GM21423 (cell line): ENCODE measurements around the gene MINDY4.

ENCODE experiments used
- ATAC-seq: cut with Tn5 transposase; IDR thresholded peaks from one replicate; pipeline ENCODE4 v1.9.1; 2021; ENCODE audit warnings: mild to moderate bottlenecking, moderate library complexity; ENCODE audit not compliant: unreplicated experiment

Gene MINDY4

DNA sequence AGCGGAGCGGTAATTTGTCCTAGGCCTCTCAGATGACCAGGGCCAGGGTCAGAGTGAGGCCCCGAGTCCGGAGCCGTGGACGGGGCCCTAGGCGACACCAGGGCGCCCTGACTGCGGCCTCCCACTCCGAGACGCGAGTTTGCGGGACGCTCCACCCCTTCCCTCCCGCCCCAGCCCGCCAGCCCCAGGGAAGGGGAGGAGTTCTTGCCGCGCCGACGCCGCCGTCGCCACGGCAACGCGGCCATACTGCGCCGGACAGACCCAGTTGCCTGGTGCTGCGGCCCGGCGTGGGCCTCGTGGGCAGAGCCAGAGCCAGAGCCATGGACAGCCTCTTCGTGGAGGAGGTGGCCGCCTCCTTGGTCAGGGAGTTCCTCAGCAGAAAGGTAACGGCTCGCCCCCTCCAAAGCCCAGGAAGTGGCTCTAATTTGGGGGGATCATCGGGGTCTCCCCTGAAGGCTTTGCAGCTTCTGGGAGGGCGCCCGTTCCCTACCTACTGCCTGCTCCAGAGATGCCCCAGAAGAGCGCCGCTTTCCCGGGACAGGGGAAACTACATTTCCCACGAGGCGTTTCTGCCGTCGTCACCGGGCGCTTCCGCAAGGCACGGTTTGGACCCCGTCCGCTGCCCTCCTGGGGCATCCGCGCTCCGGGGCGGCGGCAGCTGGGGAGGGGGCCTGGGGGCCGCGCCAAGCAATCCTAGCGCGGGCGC lies at the start of gene MINDY4:
MINDY4 (plus strand) TSS at position 244 of the 706 bp plus-strand sequence; CDS start at position 321, 77 bp downstream.
- peak; percentile 85 for ATAC-seq

- no peak for ATAC-seq
These were observed 49.0 kb upstream of the MINDY4 start for GRCh38 chr7:30722187-30722586.

- no peak for ATAC-seq
These were observed 48.5 kb upstream of the MINDY4 start for GRCh38 chr7:30722671-30723070.

GRCh38 chr7:30723776-30724175 lies 47.4 kb upstream of the MINDY4 start:
- no peak for ATAC-seq

GRCh38 chr7:30726296-30727006 lies 44.8 kb upstream of the MINDY4 start:
- ATAC-seq = no peak

DNA sequence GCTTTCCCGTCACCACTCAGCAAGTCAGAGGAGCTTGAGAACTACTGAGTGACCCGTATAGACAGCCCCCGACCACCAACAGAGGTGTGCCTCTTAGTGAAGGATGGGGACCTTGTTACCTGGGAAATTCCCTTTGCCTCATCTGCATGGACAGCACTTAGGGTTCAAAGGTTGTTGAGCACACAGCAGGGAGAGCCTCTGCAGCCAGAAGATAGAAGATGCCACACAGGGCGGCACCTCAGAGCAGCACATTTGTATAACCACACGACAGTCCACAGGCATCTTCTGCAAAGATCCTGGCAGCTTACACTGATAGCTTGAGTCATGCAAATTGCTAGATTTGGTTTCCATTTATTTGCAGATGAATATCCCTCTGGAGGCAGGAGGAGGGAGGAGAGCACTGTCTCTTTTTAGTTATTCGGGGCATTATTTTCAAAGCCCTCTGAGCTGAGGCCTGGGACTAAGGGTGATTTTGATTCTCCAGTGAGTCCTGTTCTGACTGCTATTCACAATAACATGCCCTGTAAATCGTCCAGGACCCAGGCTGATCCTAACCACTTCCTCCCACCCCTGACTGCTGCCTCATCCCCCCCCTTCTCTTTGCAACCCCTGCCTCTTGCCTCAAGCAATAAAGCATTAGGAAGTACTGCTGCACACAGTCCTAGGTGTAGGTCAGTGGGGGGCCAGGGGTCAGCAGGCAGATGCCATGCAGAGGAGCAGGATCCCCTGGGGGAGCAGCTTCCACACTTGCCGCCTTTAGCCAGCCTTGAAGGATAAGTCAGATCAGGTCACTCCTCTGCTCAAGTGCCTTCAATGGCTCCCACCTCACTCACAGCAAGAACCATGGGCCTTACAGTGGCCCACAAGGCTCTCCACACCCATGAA lies 43.9 kb upstream of the MINDY4 start:
- ATAC-seq = no peak

- no peak for ATAC-seq
These were observed 42.6 kb upstream of the MINDY4 start for GRCh38 chr7:30728591-30729100.

DNA sequence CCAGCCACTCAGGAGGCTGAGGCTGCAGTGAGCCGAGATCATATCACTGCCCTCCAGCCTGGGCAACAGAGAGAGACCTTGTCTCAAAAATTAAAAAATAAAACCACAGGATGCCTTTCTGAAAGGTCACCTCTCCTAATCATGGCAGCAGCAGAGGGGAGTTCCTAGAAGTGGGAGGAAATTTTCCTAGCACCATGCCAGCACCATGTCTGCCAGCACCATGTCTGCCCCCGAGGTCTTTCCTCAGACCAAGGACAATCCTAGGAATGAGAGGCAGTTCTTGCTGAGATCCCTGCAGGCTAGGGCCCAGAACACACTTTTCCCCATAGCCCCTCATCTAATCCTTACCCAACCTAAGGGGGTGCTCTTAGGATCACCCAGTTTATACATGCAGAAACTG lies 41.6 kb upstream of the MINDY4 start:
- ATAC-seq = no peak

GRCh38 chr7:30730097-30730496 lies 41.1 kb upstream of the MINDY4 start:
- ATAC-seq = no peak

DNA sequence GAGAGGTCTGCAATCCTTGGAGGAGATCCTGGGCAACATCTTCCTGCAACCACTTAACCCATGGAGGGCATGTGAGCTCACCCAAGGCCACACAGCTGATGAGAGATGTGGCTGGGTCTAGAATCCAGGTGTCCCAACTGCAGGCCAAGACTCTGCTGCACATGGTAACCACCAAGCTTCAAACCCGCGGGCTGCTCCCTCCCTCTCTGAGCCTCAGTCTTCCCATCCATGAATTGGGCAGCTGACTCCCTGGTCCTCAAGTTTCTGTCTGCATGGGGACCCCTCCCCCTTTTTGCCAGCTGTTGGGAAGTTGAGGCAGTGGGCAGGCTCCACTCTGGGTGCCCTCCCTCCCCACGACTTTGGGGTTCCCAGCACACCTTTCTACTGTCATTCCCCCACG lies 40.2 kb upstream of the MINDY4 start:
- ATAC-seq = no peak

- no peak for ATAC-seq
These were observed 39.6 kb upstream of the MINDY4 start for GRCh38 chr7:30731581-30731980.

- no peak for ATAC-seq
These were observed 38.6 kb upstream of the MINDY4 start for GRCh38 chr7:30732606-30733005.

DNA sequence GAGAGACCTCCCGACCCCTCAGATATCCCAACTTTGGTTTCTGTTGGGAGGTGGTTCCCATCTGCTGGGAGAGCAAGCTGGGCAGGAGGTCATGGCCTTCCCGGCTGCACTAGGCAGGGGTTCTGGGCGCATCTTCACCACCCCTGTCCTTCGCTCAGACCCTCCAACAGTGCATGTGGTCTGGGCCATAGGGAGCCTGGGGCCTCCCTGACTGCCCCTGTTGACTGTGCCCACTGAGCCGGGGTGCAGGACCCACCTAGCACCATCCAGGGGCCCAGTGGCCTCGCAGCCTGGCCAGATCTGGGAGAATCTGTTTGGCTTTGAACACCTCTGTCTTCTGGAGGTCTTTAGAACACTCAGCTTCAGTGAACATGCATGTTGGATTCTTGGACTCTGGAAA lies 38.0 kb upstream of the MINDY4 start:
- no peak for ATAC-seq

DNA sequence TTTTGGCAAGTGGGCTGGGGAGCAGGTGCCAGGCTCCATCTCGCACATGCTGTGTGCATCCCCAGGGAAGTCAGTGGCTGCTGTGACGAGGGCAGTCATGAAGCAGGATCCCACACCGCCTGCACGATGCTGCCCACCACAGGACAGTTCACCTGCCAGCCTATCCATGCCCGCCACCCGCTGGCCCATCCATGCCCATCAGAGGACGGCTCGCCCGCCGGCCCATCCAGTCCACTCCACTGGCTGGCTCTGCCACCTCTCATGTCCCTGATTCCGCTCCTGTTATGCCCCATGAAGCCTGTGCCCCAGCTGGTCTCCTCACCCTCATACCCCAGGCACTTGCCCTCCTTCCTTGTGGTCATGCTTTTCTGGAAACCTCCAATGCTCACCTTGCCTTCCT lies 37.5 kb upstream of the MINDY4 start:
- no peak for ATAC-seq

DNA sequence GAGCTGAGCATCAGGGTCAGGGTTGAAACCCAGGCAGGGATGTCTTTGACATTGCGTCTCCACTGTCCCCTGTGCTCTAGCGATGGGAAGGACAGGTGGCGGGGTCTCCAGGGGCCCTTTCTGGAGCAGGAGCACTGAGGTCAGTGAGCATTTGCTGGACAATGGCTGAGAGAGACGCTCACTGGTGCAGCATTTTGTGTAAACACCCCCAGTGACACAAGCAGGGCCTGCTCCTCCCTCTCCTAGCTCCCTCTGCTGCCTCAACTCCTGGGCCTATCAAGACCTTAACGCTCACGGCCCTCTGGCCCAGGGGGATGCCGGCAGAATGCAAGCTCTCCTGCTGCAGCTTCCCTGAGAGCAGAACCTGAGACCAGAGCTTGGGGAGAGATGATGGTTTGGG lies 36.7 kb upstream of the MINDY4 start:
- ATAC-seq = no peak

DNA sequence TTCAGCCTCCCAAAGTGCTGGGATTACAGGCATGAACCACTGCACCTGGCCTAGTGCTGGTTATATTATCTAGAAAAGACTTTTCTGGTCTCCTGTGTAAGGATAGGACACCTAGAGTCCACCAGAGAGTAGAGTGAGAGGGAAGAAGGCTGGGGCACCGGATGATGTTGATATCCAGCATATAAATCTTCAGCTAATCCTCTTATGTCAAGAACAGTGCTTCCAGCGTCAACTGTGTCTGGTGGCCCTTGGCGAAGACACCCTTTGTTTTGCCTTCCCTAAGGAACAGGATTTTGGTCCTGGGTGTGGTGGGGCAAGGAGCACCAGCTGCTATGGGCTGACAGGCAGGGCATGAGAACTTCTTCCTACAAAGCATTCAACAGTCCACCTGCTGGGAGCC lies 35.6 kb upstream of the MINDY4 start:
- no peak for ATAC-seq

DNA sequence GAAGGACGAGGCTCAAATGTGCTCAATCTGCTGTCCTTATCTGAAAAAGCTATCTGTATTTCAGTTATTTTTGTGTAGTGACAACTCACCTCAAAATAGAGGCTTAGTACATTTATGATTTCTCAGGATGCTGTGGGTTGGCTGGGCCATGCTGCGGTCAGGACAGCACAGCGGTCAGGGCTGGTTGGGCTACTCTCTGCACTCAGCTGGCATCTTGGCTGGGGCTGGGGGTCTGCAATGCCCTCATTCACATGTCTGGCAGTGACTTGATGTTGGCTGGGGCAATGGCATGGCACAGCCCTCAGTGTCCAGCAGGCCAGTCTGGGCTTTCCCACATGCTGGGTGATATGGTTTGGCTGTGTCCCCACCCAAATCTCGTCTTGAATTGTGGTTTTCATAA lies 34.9 kb upstream of the MINDY4 start:
- no peak for ATAC-seq

DNA sequence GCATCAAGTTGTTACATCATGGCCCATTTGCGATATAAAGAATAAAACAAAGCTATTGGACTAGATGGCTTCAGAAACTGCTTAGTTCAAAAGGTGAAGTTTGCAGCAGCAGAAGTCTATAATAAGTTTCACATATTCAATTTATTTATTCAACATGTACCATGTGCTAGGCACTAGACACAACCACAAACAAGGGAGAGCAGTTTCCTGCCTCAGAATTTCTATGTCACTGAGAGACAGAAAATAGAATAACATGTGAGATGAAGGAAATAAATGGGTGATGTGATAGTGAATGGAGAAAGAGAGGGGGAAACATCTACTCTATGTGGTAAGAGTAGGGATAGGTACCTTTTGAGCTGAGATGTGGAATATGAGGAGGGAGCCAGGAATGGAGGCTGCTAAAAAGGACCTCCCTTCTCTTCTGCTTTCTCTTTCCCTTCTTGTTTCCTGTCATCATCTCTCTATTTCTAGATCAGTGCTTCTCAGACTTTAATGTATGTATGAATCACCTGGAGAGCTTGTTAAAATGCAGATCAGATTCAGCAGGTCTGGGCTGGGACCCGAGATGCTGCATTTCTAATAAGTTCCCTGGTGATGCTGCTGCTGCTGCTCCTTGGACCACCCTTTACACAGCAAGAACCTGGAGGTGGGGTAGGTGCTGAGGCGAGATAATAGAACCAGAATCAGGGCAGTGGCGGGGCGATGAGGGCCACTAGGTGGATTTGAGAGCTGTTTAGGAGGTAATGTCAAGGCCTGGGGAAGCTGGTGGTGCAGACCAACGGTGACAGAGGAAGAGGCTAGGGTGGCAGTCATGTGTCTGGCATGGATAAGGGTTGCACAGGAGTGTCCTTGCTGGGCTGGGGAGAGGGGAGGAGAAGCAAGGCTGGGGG lies 32.9 kb upstream of the MINDY4 start:
- ATAC-seq = no peak

DNA sequence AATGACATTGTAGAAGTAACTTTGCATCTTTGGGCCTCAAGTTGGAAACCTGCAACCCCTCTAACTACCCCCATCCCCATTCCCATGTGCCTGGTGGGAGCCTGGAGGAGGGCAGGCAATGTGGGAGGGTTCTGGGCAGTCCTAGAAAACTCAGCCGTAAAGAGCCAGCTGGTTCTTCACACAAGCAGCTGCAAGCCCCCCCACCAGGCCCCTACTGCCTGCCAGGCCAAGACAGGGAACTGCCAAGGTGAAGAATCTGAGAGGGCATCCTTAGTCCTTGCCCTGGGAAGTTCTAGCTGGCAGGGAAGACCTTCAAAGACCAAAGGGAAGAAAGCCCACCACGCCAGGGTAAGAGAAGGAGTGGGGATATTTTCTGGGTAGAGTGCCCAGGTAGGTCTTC lies 31.5 kb upstream of the MINDY4 start:
- no peak for ATAC-seq

- ATAC-seq = peak; percentile 58
These were observed 30.6 kb upstream of the MINDY4 start for GRCh38 chr7:30740417-30741181.
